SK-N-SH (cell line): Measurements from ENCODE around the gene ANKRD31.

ENCODE experiments used
- EZH2phosphoT487 ChIP-seq: fragments of 200-600 bp; sonication (generic); IDR thresholded peaks from 2 replicates; pipeline ENCODE4 v1.6.1; 2017; ENCODE audit warnings: low read depth, mixed run types, mild to moderate bottlenecking, antibody characterized with exemption, moderate library complexity, borderline replicate concordance
- FOXM1 ChIP-seq: IDR thresholded peaks from 2 replicates; pipeline ENCODE4 v1.4.0; 2012; ENCODE audit warnings: low read depth, mild to moderate bottlenecking
- MAX ChIP-seq: IDR thresholded peaks from 2 replicates; pipeline ENCODE4 v1.4.0; 2012; ENCODE audit warnings: low read depth
- NFIC ChIP-seq: IDR thresholded peaks from 2 replicates; pipeline ENCODE4 v1.4.0; 2012; ENCODE audit warnings: borderline replicate concordance
- POLR2AphosphoS5 ChIP-seq: IDR thresholded peaks from 2 replicates; pipeline ENCODE4 v1.6.1; 2012; ENCODE audit warnings: low read depth, low read length
- RAD21 ChIP-seq: IDR thresholded peaks from 2 replicates; pipeline ENCODE4 v1.6.1; 2012; ENCODE audit warnings: mild to moderate bottlenecking, low read length
- RFX5 ChIP-seq: IDR thresholded peaks from 2 replicates; pipeline ENCODE4 v1.6.1; 2012; ENCODE audit warnings: mild to moderate bottlenecking, improper control_type of control experiment, low read length
- RXRA ChIP-seq: IDR thresholded peaks from 2 replicates; pipeline ENCODE4 v1.4.0; 2012; ENCODE audit warnings: low read depth, mild to moderate bottlenecking, borderline replicate concordance
- SIN3A ChIP-seq: IDR thresholded peaks from 2 replicates; pipeline ENCODE4 v1.6.1; 2012; ENCODE audit warnings: low read depth, mild to moderate bottlenecking, low read length, moderate library complexity, borderline replicate concordance
- TAF1 ChIP-seq: IDR thresholded peaks from 2 replicates; pipeline ENCODE4 v1.6.1; 2012; ENCODE audit warnings: low read depth, mild to moderate bottlenecking, low read length, moderate library complexity, borderline replicate concordance
- USF2 ChIP-seq: fragments of 150-350 bp; IDR thresholded peaks from 2 replicates; pipeline ENCODE4 v1.6.1; 2017; ENCODE audit warnings: antibody characterized with exemption, low read length, low read depth, borderline replicate concordance
- YY1 ChIP-seq: IDR thresholded peaks from 2 replicates; pipeline ENCODE4 v1.4.0; 2012; ENCODE audit warnings: low read depth, mild to moderate bottlenecking
- TF ChIP-seq, protein P1 (sequence below): IDR thresholded peaks from 2 replicates; pipeline ENCODE4 v1.6.1; 2012; ENCODE audit warnings: mild to moderate bottlenecking, low read depth, low read length, moderate library complexity
- TF ChIP-seq, protein P2 (sequence below): fragments of 200-600 bp; sonication (generic); IDR thresholded peaks from 2 replicates; pipeline ENCODE4 v1.6.1; 2017; ENCODE audit warnings: antibody characterized with exemption, mild to moderate bottlenecking, moderate library complexity

GRCh38 chr5:75168026-75168735 is 68.5 kb downstream of the ANKRD31 start:
- TF ChIP-seq, protein P1, sequence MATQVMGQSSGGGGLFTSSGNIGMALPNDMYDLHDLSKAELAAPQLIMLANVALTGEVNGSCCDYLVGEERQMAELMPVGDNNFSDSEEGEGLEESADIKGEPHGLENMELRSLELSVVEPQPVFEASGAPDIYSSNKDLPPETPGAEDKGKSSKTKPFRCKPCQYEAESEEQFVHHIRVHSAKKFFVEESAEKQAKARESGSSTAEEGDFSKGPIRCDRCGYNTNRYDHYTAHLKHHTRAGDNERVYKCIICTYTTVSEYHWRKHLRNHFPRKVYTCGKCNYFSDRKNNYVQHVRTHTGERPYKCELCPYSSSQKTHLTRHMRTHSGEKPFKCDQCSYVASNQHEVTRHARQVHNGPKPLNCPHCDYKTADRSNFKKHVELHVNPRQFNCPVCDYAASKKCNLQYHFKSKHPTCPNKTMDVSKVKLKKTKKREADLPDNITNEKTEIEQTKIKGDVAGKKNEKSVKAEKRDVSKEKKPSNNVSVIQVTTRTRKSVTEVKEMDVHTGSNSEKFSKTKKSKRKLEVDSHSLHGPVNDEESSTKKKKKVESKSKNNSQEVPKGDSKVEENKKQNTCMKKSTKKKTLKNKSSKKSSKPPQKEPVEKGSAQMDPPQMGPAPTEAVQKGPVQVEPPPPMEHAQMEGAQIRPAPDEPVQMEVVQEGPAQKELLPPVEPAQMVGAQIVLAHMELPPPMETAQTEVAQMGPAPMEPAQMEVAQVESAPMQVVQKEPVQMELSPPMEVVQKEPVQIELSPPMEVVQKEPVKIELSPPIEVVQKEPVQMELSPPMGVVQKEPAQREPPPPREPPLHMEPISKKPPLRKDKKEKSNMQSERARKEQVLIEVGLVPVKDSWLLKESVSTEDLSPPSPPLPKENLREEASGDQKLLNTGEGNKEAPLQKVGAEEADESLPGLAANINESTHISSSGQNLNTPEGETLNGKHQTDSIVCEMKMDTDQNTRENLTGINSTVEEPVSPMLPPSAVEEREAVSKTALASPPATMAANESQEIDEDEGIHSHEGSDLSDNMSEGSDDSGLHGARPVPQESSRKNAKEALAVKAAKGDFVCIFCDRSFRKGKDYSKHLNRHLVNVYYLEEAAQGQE: no peak
- no peak for TF ChIP-seq USF2
- TF ChIP-seq, protein P2, sequence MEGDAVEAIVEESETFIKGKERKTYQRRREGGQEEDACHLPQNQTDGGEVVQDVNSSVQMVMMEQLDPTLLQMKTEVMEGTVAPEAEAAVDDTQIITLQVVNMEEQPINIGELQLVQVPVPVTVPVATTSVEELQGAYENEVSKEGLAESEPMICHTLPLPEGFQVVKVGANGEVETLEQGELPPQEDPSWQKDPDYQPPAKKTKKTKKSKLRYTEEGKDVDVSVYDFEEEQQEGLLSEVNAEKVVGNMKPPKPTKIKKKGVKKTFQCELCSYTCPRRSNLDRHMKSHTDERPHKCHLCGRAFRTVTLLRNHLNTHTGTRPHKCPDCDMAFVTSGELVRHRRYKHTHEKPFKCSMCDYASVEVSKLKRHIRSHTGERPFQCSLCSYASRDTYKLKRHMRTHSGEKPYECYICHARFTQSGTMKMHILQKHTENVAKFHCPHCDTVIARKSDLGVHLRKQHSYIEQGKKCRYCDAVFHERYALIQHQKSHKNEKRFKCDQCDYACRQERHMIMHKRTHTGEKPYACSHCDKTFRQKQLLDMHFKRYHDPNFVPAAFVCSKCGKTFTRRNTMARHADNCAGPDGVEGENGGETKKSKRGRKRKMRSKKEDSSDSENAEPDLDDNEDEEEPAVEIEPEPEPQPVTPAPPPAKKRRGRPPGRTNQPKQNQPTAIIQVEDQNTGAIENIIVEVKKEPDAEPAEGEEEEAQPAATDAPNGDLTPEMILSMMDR: no peak
- no peak for TF ChIP-seq SIN3A
- TF ChIP-seq POLR2AphosphoS5: no peak
- TF ChIP-seq MAX: no peak
- no peak for TF ChIP-seq YY1
- TF ChIP-seq RFX5: no peak
- no peak for TF ChIP-seq RXRA
- no peak for TF ChIP-seq TAF1
- TF ChIP-seq EZH2phosphoT487: no peak
- TF ChIP-seq NFIC: no peak
- no peak for TF ChIP-seq RAD21
- no peak for TF ChIP-seq FOXM1
